ENCODE measurements around the gene PHLDA3.

PHLDA3 gene

GRCh38 chr1:201468844-201469644, at the start of gene PHLDA3:
Gene PHLDA3 (minus strand): TSS chr1:201469188. CDS start chr1:201468786, 402 bp downstream.
- peak; percentile 86 for FAIRE-seq
- DNase-seq (ENCODE audit: low spot score): peak; percentile 94

GRCh38 chr1:201518071-201518470, 49.1 kb upstream of the PHLDA3 start:
- DNase-seq (ENCODE audit: low spot score) (no peak), FAIRE-seq (no peak)

GRCh38 chr1:201517631-201518030, 48.6 kb upstream of the PHLDA3 start:
- FAIRE-seq (no peak), DNase-seq (ENCODE audit: low spot score) (no peak)

GRCh38 chr1:201516511-201517127, 47.6 kb upstream of the PHLDA3 start:
- no peak for FAIRE-seq
- DNase-seq (ENCODE audit: low spot score): no peak

- no peak for FAIRE-seq
Observed at GRCh38 chr1:201515895-201516294, 46.9 kb upstream of the PHLDA3 start.

GRCh38 chr1:201515062-201515750, 46.2 kb upstream of the PHLDA3 start:
- FAIRE-seq: no peak
- DNase-seq (ENCODE audit: low spot score): no peak

More at GRCh38 chr1:201515895-201516294, 46.9 kb upstream of the PHLDA3 start:
- DNase-seq (ENCODE audit: low spot score): no peak

- FAIRE-seq (no peak), DNase-seq (ENCODE audit: low spot score) (no peak)
Observed at GRCh38 chr1:201514466-201514865, 45.5 kb upstream of the PHLDA3 start.

GRCh38 chr1:201513498-201514243, 44.7 kb upstream of the PHLDA3 start:
- no peak for FAIRE-seq
- no peak for DNase-seq (ENCODE audit: low spot score)

GRCh38 chr1:201511941-201512539, 43.1 kb upstream of the PHLDA3 start:
- no peak for FAIRE-seq
- no peak for DNase-seq (ENCODE audit: low spot score)

- DNase-seq (ENCODE audit: low spot score): no peak
- no peak for FAIRE-seq
Observed at GRCh38 chr1:201511396-201511940, 42.5 kb upstream of the PHLDA3 start.

GRCh38 chr1:201510734-201511133, 41.7 kb upstream of the PHLDA3 start:
- FAIRE-seq: no peak
- DNase-seq (ENCODE audit: low spot score): no peak

- DNase-seq (ENCODE audit: low spot score) (no peak), FAIRE-seq (no peak)
Observed at GRCh38 chr1:201509601-201510374, 40.8 kb upstream of the PHLDA3 start.

- FAIRE-seq: no peak
Observed at GRCh38 chr1:201508809-201509208, 39.8 kb upstream of the PHLDA3 start.

GRCh38 chr1:201507360-201507675, 38.3 kb upstream of the PHLDA3 start:
- DNase-seq (ENCODE audit: low spot score) (no peak), FAIRE-seq (no peak)

More at GRCh38 chr1:201508809-201509208, 39.8 kb upstream of the PHLDA3 start:
- DNase-seq (ENCODE audit: low spot score): no peak

- FAIRE-seq: no peak
- DNase-seq (ENCODE audit: low spot score): peak; percentile 94
Observed at GRCh38 chr1:201506557-201507359, 37.8 kb upstream of the PHLDA3 start, which contains the start of gene CSRP1. Gene CSRP1 (minus strand): TSS chr1:201507123. CDS start chr1:201496303, 10,820 bp downstream.

- FAIRE-seq: no peak
- DNase-seq (ENCODE audit: low spot score): no peak
Observed at GRCh38 chr1:201506092-201506491, 37.1 kb upstream of the PHLDA3 start.

- DNase-seq (ENCODE audit: low spot score) (peak; percentile 36), FAIRE-seq (no peak)
Observed at GRCh38 chr1:201505503-201505890, 36.5 kb upstream of the PHLDA3 start.

- no peak for FAIRE-seq
- no peak for DNase-seq (ENCODE audit: low spot score)
Observed at GRCh38 chr1:201504799-201505502, 36.0 kb upstream of the PHLDA3 start.
